ENCODE data around the gene C17orf58. TPM values are rescaled to one million over a fixed set of nuclear protein-coding genes. Genes with fewer than 3 reads are reported as not detected.
A peak's percentile ranks its signal among the peaks of the same experiment; 100 is the strongest.
"Not testable (repeated sequence)": the region's sequence is repeated elsewhere in the genome, so short reads cannot be mapped to it uniquely, and the experiment has no call there.

C17orf58 gene
- total and polyA plus RNA-seq, 2 experiments from 2014 or later = 13.5 TPM

DNA sequence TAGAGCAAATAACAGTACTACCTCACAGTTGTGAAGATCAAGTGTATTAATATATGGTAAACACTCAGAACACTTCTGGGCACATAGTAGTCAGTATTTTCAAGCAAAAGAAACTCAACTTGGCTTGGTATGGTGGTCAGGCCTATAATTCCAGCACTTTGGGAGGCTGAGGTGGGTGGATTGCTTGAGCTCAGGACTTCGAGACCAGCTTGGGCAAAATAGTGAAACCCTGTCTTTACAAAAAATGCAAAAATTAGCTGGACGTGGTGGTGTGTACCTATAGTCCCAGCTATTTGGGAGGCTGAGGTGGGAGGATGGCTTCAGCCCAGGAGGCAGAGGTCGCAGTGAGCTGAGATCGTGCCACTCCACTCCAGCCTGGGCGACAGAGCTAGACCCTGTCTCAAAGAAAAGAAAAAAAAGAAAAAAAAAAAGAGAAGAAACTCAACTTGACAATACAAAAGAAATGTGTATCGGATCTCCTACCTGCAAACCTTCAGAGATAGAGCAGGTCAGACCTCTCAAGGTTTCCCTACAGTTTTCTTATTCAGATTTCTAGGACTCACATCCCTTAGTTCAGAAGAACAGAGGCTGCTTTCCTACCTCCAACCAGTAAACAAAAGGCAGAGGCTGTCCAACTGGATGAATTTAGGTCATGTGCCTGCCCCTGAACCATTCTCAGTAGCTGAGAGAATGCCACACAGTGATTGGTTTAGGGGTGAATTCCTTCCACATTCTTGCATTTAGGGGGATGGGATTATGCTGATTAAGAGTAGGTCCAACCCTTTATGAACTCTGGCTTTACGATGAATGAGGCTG lies 37.6 kb upstream of the C17orf58 start:
- Histone ChIP-seq H3K27ac (peak overlapping the region; percentile 86), H3K36me3 (peaks cover 6% of the 10 kb centered on the region), H3K27me3 (no peaks in the 10 kb centered on the region), H3K4me3 (peak overlapping the region; percentile 21), H3K9me3 (ENCODE audit: low read depth) (no peaks in the 10 kb centered on the region), H3K4me1 (ENCODE audit: low read depth) (peaks cover 11% of the 10 kb centered on the region)
- no peak for TF ChIP-seq CTCF (IDR thresholded peaks at IDR 0.05; ENCODE audit: low read depth, low read length)
- peak; percentile 72 to 85 for DNase-seq (ENCODE audit: low read depth in 1 of 2, low spot score in 1 of 2)

- Histone ChIP-seq H3K27me3 (no peaks in the 10 kb centered on the region), H3K36me3 (no peaks in the 10 kb centered on the region), H3K27ac (no peak overlapping the region), H3K4me1 (ENCODE audit: low read depth) (peaks cover 8% of the 10 kb centered on the region), H3K4me3 (no peak overlapping the region), H3K9me3 (ENCODE audit: low read depth) (no peaks in the 10 kb centered on the region)
- TF ChIP-seq CTCF (IDR thresholded peaks at IDR 0.05; ENCODE audit: low read depth, low read length) = no peak
- DNase-seq (ENCODE audit: low read depth in 1 of 2, low spot score in 1 of 2) = no peak
Observed at GRCh38 chr17:68029512-68030215, 33.4 kb upstream of the C17orf58 start.

DNA sequence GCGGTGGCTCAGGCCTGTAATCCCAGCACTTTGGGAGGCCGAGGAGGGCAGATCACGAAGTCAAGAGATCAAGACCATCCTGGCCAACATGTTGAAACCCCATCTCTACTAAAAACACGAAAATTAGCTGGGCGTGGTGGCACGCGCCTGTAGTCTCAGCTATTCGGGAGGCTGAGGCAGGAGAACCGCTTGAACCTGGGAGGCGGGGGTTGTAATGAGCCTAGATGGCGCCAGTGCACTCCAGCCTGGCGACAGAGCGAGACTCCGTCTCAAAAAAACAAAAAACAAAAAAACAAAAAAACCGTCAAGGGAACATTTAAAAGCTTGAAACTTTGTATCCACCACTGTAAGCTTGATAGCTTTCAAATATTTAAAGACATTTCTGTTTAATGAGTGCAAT lies 26.3 kb upstream of the C17orf58 start:
- not testable (repeated sequence) for H3K27me3 ChIP-seq; H3K4me3 ChIP-seq; H3K27ac ChIP-seq; H3K4me1 ChIP-seq (ENCODE audit: low read depth); H3K9me3 ChIP-seq (ENCODE audit: low read depth); DNase-seq (ENCODE audit: low read depth in 1 of 2, low spot score in 1 of 2); H3K36me3 ChIP-seq

DNA sequence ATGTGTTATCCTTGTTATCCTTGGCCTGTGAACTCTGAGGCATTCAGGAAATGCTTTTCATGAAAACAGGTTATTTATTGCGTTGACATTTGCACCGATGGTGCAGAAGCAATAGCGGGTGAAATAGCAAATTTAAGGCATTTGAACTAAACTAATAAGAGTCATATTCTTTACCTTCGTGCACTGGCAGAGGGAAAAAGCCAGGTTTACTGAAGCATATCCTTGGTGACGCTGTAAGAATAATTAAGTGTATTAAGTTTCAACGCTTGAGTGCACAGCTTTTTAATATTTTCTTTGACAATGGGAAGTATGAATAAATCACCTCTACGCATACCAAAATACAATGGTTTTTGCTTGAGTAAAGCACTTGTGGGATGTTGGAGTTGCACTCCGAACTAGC lies 25.7 kb upstream of the C17orf58 start:
- DNase-seq (ENCODE audit: low read depth in 1 of 2, low spot score in 1 of 2) = no peak
- no peak overlapping the region for H3K27ac ChIP-seq
- no peaks in the 10 kb centered on the region for H3K9me3 ChIP-seq (ENCODE audit: low read depth)
- H3K4me1 ChIP-seq (ENCODE audit: low read depth) = no peaks in the 10 kb centered on the region
- no peaks in the 10 kb centered on the region for H3K27me3 ChIP-seq
- H3K36me3 ChIP-seq = no peaks in the 10 kb centered on the region
- no peak overlapping the region for H3K4me3 ChIP-seq
- no peak for TF ChIP-seq CTCF (IDR thresholded peaks at IDR 0.05; ENCODE audit: low read depth, low read length)

DNA sequence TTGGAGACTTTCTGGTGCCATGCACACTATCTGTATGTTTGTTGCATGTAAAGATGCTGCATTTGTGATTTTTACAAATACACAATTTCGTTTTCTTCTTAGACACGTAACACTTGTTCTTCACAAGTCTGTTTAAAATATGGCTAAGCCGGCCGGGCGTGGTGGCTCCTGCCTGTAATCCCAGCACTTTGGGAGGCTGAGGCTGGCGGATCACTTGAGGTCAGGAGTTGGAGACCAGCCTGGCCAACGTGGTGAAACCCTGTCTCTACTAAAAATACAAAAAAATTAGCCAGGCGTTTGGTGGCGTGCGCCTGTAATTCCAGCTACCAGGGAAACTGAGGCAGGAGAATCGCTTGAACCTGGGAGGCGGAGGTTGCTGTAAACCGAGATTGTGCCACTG lies 24.5 kb upstream of the C17orf58 start:
- H3K36me3 ChIP-seq; H3K4me3 ChIP-seq; DNase-seq (ENCODE audit: low read depth in 1 of 2, low spot score in 1 of 2); H3K4me1 ChIP-seq (ENCODE audit: low read depth); H3K9me3 ChIP-seq (ENCODE audit: low read depth); H3K27me3 ChIP-seq: not testable (repeated sequence)
- peak overlapping the region; percentile 70 for H3K27ac ChIP-seq

GRCh38 chr17:68020409-68020756 lies 24.1 kb upstream of the C17orf58 start:
- peak overlapping the region; percentile 70 for H3K27ac ChIP-seq
- no peak for TF ChIP-seq CTCF (IDR thresholded peaks at IDR 0.05; ENCODE audit: low read depth, low read length)

More at GRCh38 chr17:68020409-68020756, 24.1 kb upstream of the C17orf58 start:
- H3K4me1 ChIP-seq (ENCODE audit: low read depth) = no peaks in the 10 kb centered on the region
- peak overlapping the region; percentile 34 for H3K4me3 ChIP-seq
- no peaks in the 10 kb centered on the region for H3K9me3 ChIP-seq (ENCODE audit: low read depth)
- H3K36me3 ChIP-seq = no peaks in the 10 kb centered on the region
- H3K27me3 ChIP-seq = no peaks in the 10 kb centered on the region
- DNase-seq (ENCODE audit: low read depth in 1 of 2, low spot score in 1 of 2) = peak in 1 of 2 donors; percentile 12
